Body of pancreas (tissue), 4 donors: ENCODE measurements around the gene MSANTD2.

Source experiments
- POLR2A ChIP-seq, 3 donors: fragments of 450-650 bp; IDR thresholded peaks; one replicate each; pipeline ENCODE4 v1.6.1; 2016; ENCODE audit warnings: antibody characterized with exemption in 3 of 3, mild to moderate bottlenecking in 2 of 3
- TF ChIP-seq, protein P1 (sequence below), 7 experiments: fragments of 450-650 bp in 4 of 7; fragments of 200-600 bp in 3 of 7; sonication (generic) in 3 of 7; IDR thresholded peaks; one replicate each; pipeline ENCODE4 v1.5.1; 2016 to 2019; ENCODE audit warnings: antibody characterized with exemption in 7 of 7

DNA sequence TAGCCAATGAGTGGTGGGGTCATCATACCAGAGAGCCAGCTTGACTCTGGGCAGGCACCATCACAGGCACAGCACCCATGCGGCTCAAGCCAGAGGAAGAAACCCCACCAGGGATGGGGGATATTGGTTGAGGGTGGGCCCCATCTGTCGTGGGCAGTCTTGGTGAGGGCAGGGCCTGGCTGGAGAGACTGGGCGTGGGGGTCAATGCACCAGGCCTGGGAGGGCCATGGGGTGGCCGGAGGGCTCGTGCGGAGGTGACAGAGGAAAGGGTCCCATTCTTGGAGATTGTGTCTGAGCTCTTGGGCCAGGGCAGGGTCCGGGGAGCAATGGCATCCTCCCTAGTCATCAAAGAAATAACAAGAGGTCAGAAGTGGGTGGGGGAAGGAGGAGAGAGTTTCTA is 46.6 kb downstream of the MSANTD2 start:
- no peak for TF ChIP-seq POLR2A (IDR thresholded peaks at IDR 0.05)
- TF ChIP-seq, protein P1, sequence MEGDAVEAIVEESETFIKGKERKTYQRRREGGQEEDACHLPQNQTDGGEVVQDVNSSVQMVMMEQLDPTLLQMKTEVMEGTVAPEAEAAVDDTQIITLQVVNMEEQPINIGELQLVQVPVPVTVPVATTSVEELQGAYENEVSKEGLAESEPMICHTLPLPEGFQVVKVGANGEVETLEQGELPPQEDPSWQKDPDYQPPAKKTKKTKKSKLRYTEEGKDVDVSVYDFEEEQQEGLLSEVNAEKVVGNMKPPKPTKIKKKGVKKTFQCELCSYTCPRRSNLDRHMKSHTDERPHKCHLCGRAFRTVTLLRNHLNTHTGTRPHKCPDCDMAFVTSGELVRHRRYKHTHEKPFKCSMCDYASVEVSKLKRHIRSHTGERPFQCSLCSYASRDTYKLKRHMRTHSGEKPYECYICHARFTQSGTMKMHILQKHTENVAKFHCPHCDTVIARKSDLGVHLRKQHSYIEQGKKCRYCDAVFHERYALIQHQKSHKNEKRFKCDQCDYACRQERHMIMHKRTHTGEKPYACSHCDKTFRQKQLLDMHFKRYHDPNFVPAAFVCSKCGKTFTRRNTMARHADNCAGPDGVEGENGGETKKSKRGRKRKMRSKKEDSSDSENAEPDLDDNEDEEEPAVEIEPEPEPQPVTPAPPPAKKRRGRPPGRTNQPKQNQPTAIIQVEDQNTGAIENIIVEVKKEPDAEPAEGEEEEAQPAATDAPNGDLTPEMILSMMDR (IDR thresholded peaks at IDR 0.05), result no peak
